ENCODE results near the gene MAP3K1.
"Not testable (repeated sequence)": the region's sequence is repeated elsewhere in the genome, so short reads cannot be mapped to it uniquely, and the experiment has no call there.

The MAP3K1 gene

GRCh38 chr5:56807679-56808078 is 7.7 kb upstream of the MAP3K1 start:
- ATAC-seq (no peak), DNase-seq (no peak)
- H3K36me3 Mint-ChIP-seq (ENCODE audit: low read depth), result no peaks in the 10 kb centered on the region
- no peak overlapping the region for H3K4me3 Mint-ChIP-seq
- H3K27me3 Mint-ChIP-seq, result no peaks in the 10 kb centered on the region
- H3K9me3 Mint-ChIP-seq, result no peaks in the 10 kb centered on the region
- H3K27ac Mint-ChIP-seq, result no peak overlapping the region
- peaks cover 22% of the 10 kb centered on the region for H3K4me1 Mint-ChIP-seq

- H3K4me3 Mint-ChIP-seq, result no peak overlapping the region
- H3K9me3 Mint-ChIP-seq, result no peaks in the 10 kb centered on the region
- ATAC-seq (no peak), DNase-seq (no peak)
- H3K27ac Mint-ChIP-seq, result no peak overlapping the region
- peaks cover under 1% of the 10 kb centered on the region for H3K27me3 Mint-ChIP-seq
- no peaks in the 10 kb centered on the region for H3K36me3 Mint-ChIP-seq (ENCODE audit: low read depth)
- peaks cover 26% of the 10 kb centered on the region for H3K4me1 Mint-ChIP-seq
Measured at GRCh38 chr5:56808211-56808610, 7.1 kb upstream of the MAP3K1 start.

GRCh38 chr5:56810826-56811225 is 4.5 kb upstream of the MAP3K1 start:
- H3K27ac Mint-ChIP-seq, result no peak overlapping the region
- no peak for DNase-seq
- no peak for ATAC-seq
- H3K9me3 Mint-ChIP-seq, result no peaks in the 10 kb centered on the region
- H3K4me1 Mint-ChIP-seq, result peaks cover 31% of the 10 kb centered on the region
- H3K27me3 Mint-ChIP-seq, result peaks cover 5% of the 10 kb centered on the region
- no peak overlapping the region for H3K4me3 Mint-ChIP-seq
- H3K36me3 Mint-ChIP-seq (ENCODE audit: low read depth), result no peaks in the 10 kb centered on the region

- Mint-ChIP-seq H3K4me3 (no peak overlapping the region), H3K27ac (no peak overlapping the region), H3K9me3 (no peaks in the 10 kb centered on the region), H3K4me1 (peaks cover 33% of the 10 kb centered on the region), H3K36me3 (ENCODE audit: low read depth) (no peaks in the 10 kb centered on the region), H3K27me3 (peaks cover 5% of the 10 kb centered on the region)
- ATAC-seq (no peak), DNase-seq (no peak)
Measured at GRCh38 chr5:56812110-56812509, 3.2 kb upstream of the MAP3K1 start.

GRCh38 chr5:56813302-56813701 is 2.0 kb upstream of the MAP3K1 start:
- Mint-ChIP-seq H3K9me3 (no peaks in the 10 kb centered on the region), H3K36me3 (ENCODE audit: low read depth) (no peaks in the 10 kb centered on the region), H3K4me3 (peak overlapping the region; percentile 36), H3K27me3 (peaks cover 5% of the 10 kb centered on the region), H3K27ac (no peak overlapping the region), H3K4me1 (peaks cover 36% of the 10 kb centered on the region)
- no peak for ATAC-seq
- no peak for DNase-seq

- peak; percentile 9 for ATAC-seq
- peak; percentile 44 for DNase-seq
- Mint-ChIP-seq H3K27ac (peak overlapping the region; percentile 27), H3K9me3 (no peaks in the 10 kb centered on the region), H3K4me3 (peak overlapping the region; percentile 83), H3K27me3 (peaks cover 5% of the 10 kb centered on the region), H3K4me1 (peaks cover 46% of the 10 kb centered on the region), H3K36me3 (ENCODE audit: low read depth) (no peaks in the 10 kb centered on the region)
Measured at GRCh38 chr5:56814361-56814962, 887 bp upstream of the MAP3K1 start.

GRCh38 chr5:56815658-56816545 is 553 bp downstream of the MAP3K1 start:
- peak overlapping the region; percentile 88 for H3K4me3 Mint-ChIP-seq
- peaks cover 53% of the 10 kb centered on the region for H3K4me1 Mint-ChIP-seq
- H3K27ac Mint-ChIP-seq, result peak overlapping the region; percentile 87
- peaks cover 5% of the 10 kb centered on the region for H3K27me3 Mint-ChIP-seq
- peak; percentile 18 for ATAC-seq
- no peaks in the 10 kb centered on the region for H3K36me3 Mint-ChIP-seq (ENCODE audit: low read depth)
- DNase-seq, result peak; percentile 48
- no peaks in the 10 kb centered on the region for H3K9me3 Mint-ChIP-seq

- Mint-ChIP-seq H3K27me3 (peaks cover 5% of the 10 kb centered on the region), H3K36me3 (ENCODE audit: low read depth) (no peaks in the 10 kb centered on the region), H3K4me1 (peaks cover 56% of the 10 kb centered on the region), H3K9me3 (no peaks in the 10 kb centered on the region), H3K27ac (peak overlapping the region; percentile 87), H3K4me3 (peak overlapping the region; percentile 88)
- peak; percentile 65 for DNase-seq
- ATAC-seq, result peak; percentile 68
Measured at GRCh38 chr5:56816546-56817081, 1.3 kb downstream of the MAP3K1 start.

- H3K27me3 Mint-ChIP-seq, result peaks cover 5% of the 10 kb centered on the region
- peaks cover 62% of the 10 kb centered on the region for H3K4me1 Mint-ChIP-seq
- H3K9me3 Mint-ChIP-seq, result no peaks in the 10 kb centered on the region
- peak overlapping the region; percentile 88 for H3K4me3 Mint-ChIP-seq
- DNase-seq (no peak), ATAC-seq (no peak)
- H3K36me3 Mint-ChIP-seq (ENCODE audit: low read depth), result no peaks in the 10 kb centered on the region
- H3K27ac Mint-ChIP-seq, result peak overlapping the region; percentile 87
Measured at GRCh38 chr5:56817263-56818014, 2.1 kb downstream of the MAP3K1 start.

GRCh38 chr5:56818450-56819037 is 3.2 kb downstream of the MAP3K1 start:
- DNase-seq (no peak), ATAC-seq (no peak)
- Mint-ChIP-seq H3K4me3 (peak overlapping the region; percentile 67), H3K4me1 (peaks cover 66% of the 10 kb centered on the region), H3K9me3 (no peaks in the 10 kb centered on the region), H3K36me3 (ENCODE audit: low read depth) (no peaks in the 10 kb centered on the region), H3K27ac (peak overlapping the region; percentile 85), H3K27me3 (peaks cover 2% of the 10 kb centered on the region)

GRCh38 chr5:56819060-56819881 is 3.9 kb downstream of the MAP3K1 start:
- H3K27me3 Mint-ChIP-seq, result no peaks in the 10 kb centered on the region
- peaks cover 64% of the 10 kb centered on the region for H3K4me1 Mint-ChIP-seq
- H3K27ac Mint-ChIP-seq, result peak overlapping the region; percentile 85
- peak overlapping the region; percentile 67 for H3K4me3 Mint-ChIP-seq
- DNase-seq, result no peak
- no peak for ATAC-seq
- H3K9me3 Mint-ChIP-seq, result no peaks in the 10 kb centered on the region
- H3K36me3 Mint-ChIP-seq (ENCODE audit: low read depth), result no peaks in the 10 kb centered on the region

- ATAC-seq; H3K9me3 Mint-ChIP-seq; DNase-seq; H3K36me3 Mint-ChIP-seq (ENCODE audit: low read depth); H3K4me3 Mint-ChIP-seq; H3K27ac Mint-ChIP-seq; H3K27me3 Mint-ChIP-seq: not testable (repeated sequence)
- peaks cover 82% of the 10 kb centered on the region for H3K4me1 Mint-ChIP-seq
Measured at GRCh38 chr5:56821868-56822267, 6.5 kb downstream of the MAP3K1 start.

- ATAC-seq, result no peak
- Mint-ChIP-seq H3K36me3 (ENCODE audit: low read depth) (peaks cover 2% of the 10 kb centered on the region), H3K27me3 (no peaks in the 10 kb centered on the region), H3K9me3 (no peaks in the 10 kb centered on the region), H3K27ac (peak overlapping the region; percentile 3), H3K4me3 (no peak overlapping the region), H3K4me1 (peaks cover 82% of the 10 kb centered on the region)
- DNase-seq, result no peak
Measured at GRCh38 chr5:56822981-56823380, 7.6 kb downstream of the MAP3K1 start.
